Mucosa of stomach (tissue), 1 donor: ENCODE measurements around the gene HLA-C.
"Not testable (repeated sequence)": the region's sequence is repeated elsewhere in the genome, so short reads cannot be mapped to it uniquely, and the experiment has no call there.

Source experiments
- H3K27me3 ChIP-seq: one replicate; pipeline ENCODE4 v1.7.0; 2013; ENCODE audit warnings: mild to moderate bottlenecking, low read length; ENCODE audit not compliant: control insufficient read depth, insufficient read depth
- H3K36me3 ChIP-seq: one replicate; pipeline ENCODE4 v1.7.0; 2013; ENCODE audit warnings: low read length; ENCODE audit not compliant: control insufficient read depth, insufficient read depth
- H3K4me1 ChIP-seq: one replicate; pipeline ENCODE4 v1.7.0; 2013; ENCODE audit warnings: mild to moderate bottlenecking, low read length; ENCODE audit not compliant: control insufficient read depth, insufficient read depth
- H3K4me3 ChIP-seq: one replicate; pipeline ENCODE4 v1.7.0; 2013; ENCODE audit warnings: low read length
- H3K9ac ChIP-seq: one replicate; pipeline ENCODE4 v1.7.0; 2013; ENCODE audit warnings: mild to moderate bottlenecking, low read length, moderate library complexity
- H3K9me3 ChIP-seq: one replicate; pipeline ENCODE4 v1.7.0; 2013; ENCODE audit warnings: mild to moderate bottlenecking, low read length, moderate library complexity; ENCODE audit not compliant: control insufficient read depth
- donor health status: Pancreatic carcinoma.

HLA-C gene

DNA sequence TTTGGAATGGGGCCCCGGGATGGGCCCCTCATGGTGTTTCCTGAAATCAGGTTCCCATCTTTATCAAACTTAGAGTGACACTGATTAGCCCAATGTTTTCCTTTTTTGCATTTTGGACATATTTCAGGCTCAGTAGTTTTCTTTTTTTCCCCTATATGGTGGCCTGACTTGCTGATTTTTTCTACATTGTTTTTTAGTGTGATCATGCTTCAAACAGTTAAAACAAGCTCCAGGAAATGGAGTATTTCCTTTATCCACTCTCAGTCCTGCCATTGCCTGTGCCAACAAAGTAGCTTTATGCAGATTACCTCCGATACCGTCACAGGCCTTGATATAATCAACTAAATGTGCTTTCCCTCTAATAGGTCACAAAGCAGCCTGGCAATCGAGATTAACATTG, 37.8 kb downstream of the HLA-C start:
- not testable (repeated sequence) for H3K27me3 ChIP-seq, H3K4me1 ChIP-seq, H3K36me3 ChIP-seq, H3K9ac ChIP-seq, H3K9me3 ChIP-seq, H3K4me3 ChIP-seq

- H3K4me3 ChIP-seq, result no peak overlapping the region
- no peaks in the 10 kb centered on the region for H3K9me3 ChIP-seq
- H3K36me3 ChIP-seq, result no peaks in the 10 kb centered on the region
- H3K9ac ChIP-seq, result no peak overlapping the region
- no peaks in the 10 kb centered on the region for H3K27me3 ChIP-seq
- H3K4me1 ChIP-seq, result peaks cover 19% of the 10 kb centered on the region
Observed at GRCh38 chr6:31228476-31228875, 43.4 kb downstream of the HLA-C start.

- Histone ChIP-seq H3K36me3 (no peaks in the 10 kb centered on the region), H3K4me1 (peaks cover 19% of the 10 kb centered on the region), H3K9me3 (no peaks in the 10 kb centered on the region), H3K4me3 (no peak overlapping the region), H3K9ac (no peak overlapping the region), H3K27me3 (no peaks in the 10 kb centered on the region)
Observed at GRCh38 chr6:31227143-31227542, 44.7 kb downstream of the HLA-C start.

GRCh38 chr6:31225735-31226134, 46.2 kb downstream of the HLA-C start:
- H3K36me3 ChIP-seq, result no peaks in the 10 kb centered on the region
- H3K9ac ChIP-seq, result no peak overlapping the region
- H3K4me3 ChIP-seq, result no peak overlapping the region
- H3K9me3 ChIP-seq, result no peaks in the 10 kb centered on the region
- H3K27me3 ChIP-seq, result no peaks in the 10 kb centered on the region
- H3K4me1 ChIP-seq, result peaks cover 19% of the 10 kb centered on the region

DNA sequence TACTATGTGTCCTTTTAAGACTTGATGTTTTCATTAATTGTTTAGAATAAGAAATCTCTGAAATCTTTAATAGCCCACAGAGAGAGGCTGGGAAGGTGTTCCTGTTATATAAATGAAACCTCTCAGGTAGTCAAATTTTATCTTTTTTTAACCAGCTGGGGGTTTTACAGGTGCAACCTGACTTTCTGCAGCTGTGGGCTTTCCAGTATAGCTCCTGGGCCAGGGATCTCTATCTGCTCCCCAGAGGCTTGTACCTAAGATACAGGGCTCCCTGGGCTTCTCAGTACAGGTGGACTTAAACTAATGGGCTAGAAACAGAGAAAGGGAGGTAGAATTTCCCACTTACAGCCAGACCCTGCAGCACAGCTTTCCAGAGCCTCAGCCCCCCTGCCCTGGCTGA, 49.4 kb downstream of the HLA-C start:
- Histone ChIP-seq H3K4me1 (peaks cover 4% of the 10 kb centered on the region), H3K36me3 (no peaks in the 10 kb centered on the region), H3K9ac (no peak overlapping the region), H3K9me3 (no peaks in the 10 kb centered on the region), H3K4me3 (no peak overlapping the region), H3K27me3 (no peaks in the 10 kb centered on the region)
